Immature natural killer cell (primary cell): ENCODE results near the gene AUNIP. TPM values are rescaled to one million over a fixed set of nuclear protein-coding genes. Genes with fewer than 3 reads are reported as not detected.

Source experiments
- DNase-seq, 3 donors: peaks; one replicate each; pipeline ENCODE4 v3.0.0; 2022; ENCODE audit warnings: mixed read lengths in 1 of 3
- H3K27ac Mint-ChIP-seq, 6 donors: one replicate each; pipeline ENCODE4 v1.8.0; 2020; ENCODE audit warnings: mixed read lengths in 6 of 6, mild to moderate bottlenecking in 5 of 6, inconsistent platforms in 4 of 6, moderate library complexity in 3 of 6
- H3K27me3 Mint-ChIP-seq, 3 donors: one replicate each; pipeline ENCODE4 v1.8.0; 2020 to 2021; ENCODE audit warnings: low read depth in 3 of 3, mild to moderate bottlenecking in 3 of 3, mixed read lengths in 3 of 3, moderate library complexity in 3 of 3, inconsistent platforms in 1 of 3
- H3K36me3 Mint-ChIP-seq, 3 donors: one replicate each; pipeline ENCODE4 v1.8.0; 2020; ENCODE audit warnings: mixed read lengths in 3 of 3, inconsistent platforms in 2 of 3, mild to moderate bottlenecking in 2 of 3
- H3K4me1 Mint-ChIP-seq, 2 donors: one replicate each; pipeline ENCODE4 v1.8.0; 2020; ENCODE audit warnings: inconsistent platforms in 2 of 2, mild to moderate bottlenecking in 2 of 2, mixed read lengths in 2 of 2, moderate library complexity in 1 of 2
- H3K4me3 Mint-ChIP-seq, 5 donors: one replicate each; pipeline ENCODE4 v1.8.0; 2020; ENCODE audit warnings: mild to moderate bottlenecking in 5 of 5, mixed read lengths in 5 of 5, inconsistent platforms in 3 of 5, moderate library complexity in 3 of 5
- H3K9me3 Mint-ChIP-seq, 6 donors: one replicate each; pipeline ENCODE4 v1.8.0; 2020; ENCODE audit warnings: mild to moderate bottlenecking in 6 of 6, mixed read lengths in 6 of 6, inconsistent platforms in 4 of 6, moderate library complexity in 3 of 6
- polyA plus RNA-seq, 3 donors: library from polyadenylated mRNA; unstranded; fragments of 300-500 nt; fragmentation: Illumina TruSeq; gene quantifications; one replicate each; pipeline ENCODE4 v1.2.3, GENCODE V29; 2021

The AUNIP gene
- polyA plus RNA-seq, 3 donors from 2014 or later: 0.31 to 0.37 TPM; not detected in 1

DNA sequence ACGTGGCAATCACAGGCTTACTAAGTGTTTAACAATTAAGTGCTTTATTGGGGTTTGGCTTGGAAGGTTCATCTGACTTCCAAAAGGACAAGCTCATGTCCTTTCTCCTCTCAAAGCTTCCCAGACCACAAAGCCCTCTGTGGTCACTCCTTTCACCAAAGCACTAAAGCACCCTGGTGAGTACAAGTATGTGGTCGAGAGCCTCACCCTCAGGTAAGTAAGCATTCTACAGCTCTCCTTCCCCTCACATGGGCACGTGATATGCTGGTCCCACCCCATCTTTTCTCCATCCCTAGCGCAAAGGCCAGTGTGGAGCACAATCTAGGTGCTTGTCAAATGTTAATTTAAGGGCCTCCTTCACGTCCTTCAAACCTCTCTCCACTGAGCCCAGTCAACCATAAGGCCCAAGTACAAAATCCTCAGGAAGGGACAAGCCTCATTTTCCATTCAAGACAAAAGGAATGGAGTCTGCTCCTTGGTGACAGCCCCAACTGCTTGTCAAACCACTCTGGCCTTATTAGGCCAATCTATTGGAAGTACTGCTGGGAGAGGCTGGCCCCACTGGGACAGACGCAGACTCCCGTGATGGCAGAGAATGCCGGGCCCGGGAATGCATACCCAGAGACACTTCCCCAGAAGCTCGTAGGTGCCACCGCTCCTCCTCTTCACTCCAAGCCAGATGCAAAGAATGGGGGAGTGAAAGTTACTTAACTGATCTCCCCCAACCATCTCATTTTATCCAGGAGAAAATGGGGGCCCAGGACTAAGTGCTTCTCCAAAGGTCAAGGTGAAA, 39.2 kb upstream of the AUNIP start:
- H3K27me3 Mint-ChIP-seq: peaks cover 0 to 5% (median 0%) of the 10 kb centered on the region in 3 donors
- DNase-seq: no peak
- H3K9me3 Mint-ChIP-seq: no peaks in the 10 kb centered on the region
- H3K4me3 Mint-ChIP-seq: no peak overlapping the region
- no peak overlapping the region for H3K27ac Mint-ChIP-seq
- H3K36me3 Mint-ChIP-seq: peaks cover 0 to 8% (median 6%) of the 10 kb centered on the region in 3 donors
- H3K4me1 Mint-ChIP-seq: peaks cover 10 to 14% of the 10 kb centered on the region in 2 donors

DNA sequence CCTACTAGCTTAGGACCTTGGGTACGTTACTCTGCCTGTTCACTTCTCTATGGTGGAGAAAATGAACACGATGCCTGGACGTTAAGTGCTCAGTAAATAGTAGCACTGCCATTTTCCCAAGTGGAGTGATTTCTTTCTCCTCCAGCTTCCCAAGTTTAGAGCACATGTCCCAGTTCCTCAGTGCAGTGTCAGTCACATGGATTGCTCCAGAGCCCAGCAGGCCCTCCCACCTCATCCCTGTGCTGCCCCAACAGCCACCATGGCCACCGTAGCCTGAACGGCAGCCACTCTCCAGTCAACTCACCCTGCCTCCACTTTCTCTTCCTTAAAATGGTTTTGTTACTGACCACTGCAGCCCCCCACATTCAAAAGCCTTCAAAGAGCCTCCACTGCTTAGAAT, 38.5 kb upstream of the AUNIP start:
- Mint-ChIP-seq H3K9me3 (no peaks in the 10 kb centered on the region), H3K36me3 (peaks cover 0 to 8% (median 6%) of the 10 kb centered on the region in 3 donors), H3K27me3 (peaks cover 0 to 5% (median 0%) of the 10 kb centered on the region in 3 donors), H3K4me1 (peaks cover 10 to 14% of the 10 kb centered on the region in 2 donors), H3K27ac (no peak overlapping the region), H3K4me3 (no peak overlapping the region)
- no peak for DNase-seq

DNA sequence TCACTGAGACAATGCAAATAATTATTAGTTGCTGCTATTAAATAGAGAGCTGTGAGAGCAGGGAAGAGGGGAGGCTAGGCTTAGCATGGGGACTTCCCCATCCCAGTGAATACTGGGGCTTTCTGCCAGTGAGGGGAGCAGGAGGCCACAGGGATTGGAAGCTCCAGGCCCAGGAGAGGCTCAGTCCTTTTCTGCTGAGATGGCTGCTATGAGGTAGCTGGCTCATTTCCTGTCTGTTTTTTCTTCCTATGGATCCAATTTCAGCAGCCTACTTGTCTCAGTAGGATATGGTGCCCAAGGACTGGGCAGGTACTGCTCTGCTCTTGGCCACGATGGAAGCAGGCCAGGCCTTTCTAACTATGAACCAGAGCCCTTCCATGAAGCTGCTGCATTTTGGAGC, 37.0 kb upstream of the AUNIP start:
- H3K27ac Mint-ChIP-seq: peak overlapping the region in 1 of 6 donors; percentile 50
- H3K4me1 Mint-ChIP-seq: peaks cover 10 to 14% of the 10 kb centered on the region in 2 donors
- no peak overlapping the region for H3K4me3 Mint-ChIP-seq
- H3K27me3 Mint-ChIP-seq: peaks cover 0 to 5% (median 0%) of the 10 kb centered on the region in 3 donors
- no peaks in the 10 kb centered on the region for H3K9me3 Mint-ChIP-seq
- peaks cover 0 to 8% (median 6%) of the 10 kb centered on the region in 3 donors for H3K36me3 Mint-ChIP-seq
- DNase-seq: no peak

DNA sequence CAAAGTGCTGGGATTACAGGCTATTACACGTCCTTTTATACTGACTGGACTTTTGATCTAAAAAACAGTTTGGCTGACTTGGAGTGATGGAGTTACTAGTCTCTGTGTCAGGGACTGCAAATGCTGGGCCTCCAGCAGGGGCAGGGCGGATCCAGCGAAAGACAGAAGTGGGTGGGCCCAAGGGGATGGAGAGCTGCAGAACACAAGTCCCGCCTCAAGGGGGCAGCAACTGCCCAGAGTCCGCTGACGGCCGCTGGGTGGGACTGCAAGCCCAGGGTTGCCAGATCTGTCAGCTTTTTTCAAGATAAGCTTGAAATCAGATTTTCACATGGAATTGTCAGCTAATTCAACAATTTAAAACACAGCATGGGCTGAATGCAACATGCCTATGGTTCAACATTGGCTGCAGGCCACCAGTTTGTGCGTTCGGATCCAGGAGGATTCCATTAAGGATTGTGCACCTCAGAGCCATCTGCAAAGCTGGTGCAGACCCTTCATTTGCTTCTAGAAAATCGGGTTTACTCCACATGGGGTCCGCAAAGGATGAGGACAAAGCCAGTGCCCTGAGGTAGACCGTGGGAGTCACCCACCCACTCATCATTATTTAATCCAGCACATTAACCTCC, 36.2 kb upstream of the AUNIP start:
- peaks cover 10 to 14% of the 10 kb centered on the region in 2 donors for H3K4me1 Mint-ChIP-seq
- peak overlapping the region in 5 of 6 donors; percentile 18 to 69 (median 60) for H3K27ac Mint-ChIP-seq
- H3K36me3 Mint-ChIP-seq: peaks cover 0 to 4% (median 0%) of the 10 kb centered on the region in 3 donors
- H3K27me3 Mint-ChIP-seq: peaks cover 0 to 5% (median 0%) of the 10 kb centered on the region in 3 donors
- H3K4me3 Mint-ChIP-seq: no peak overlapping the region
- no peaks in the 10 kb centered on the region for H3K9me3 Mint-ChIP-seq
- peak; percentile 91 to 94 (median 91) for DNase-seq

- Mint-ChIP-seq H3K27me3 (peaks cover 0 to 3% (median 0%) of the 10 kb centered on the region in 3 donors), H3K4me3 (no peak overlapping the region), H3K9me3 (no peaks in the 10 kb centered on the region), H3K36me3 (no peaks in the 10 kb centered on the region), H3K27ac (no peak overlapping the region), H3K4me1 (peaks cover 10 to 14% of the 10 kb centered on the region in 2 donors)
- DNase-seq: no peak
These were observed 33.9 kb upstream of the AUNIP start for GRCh38 chr1:25893116-25893515.

DNA sequence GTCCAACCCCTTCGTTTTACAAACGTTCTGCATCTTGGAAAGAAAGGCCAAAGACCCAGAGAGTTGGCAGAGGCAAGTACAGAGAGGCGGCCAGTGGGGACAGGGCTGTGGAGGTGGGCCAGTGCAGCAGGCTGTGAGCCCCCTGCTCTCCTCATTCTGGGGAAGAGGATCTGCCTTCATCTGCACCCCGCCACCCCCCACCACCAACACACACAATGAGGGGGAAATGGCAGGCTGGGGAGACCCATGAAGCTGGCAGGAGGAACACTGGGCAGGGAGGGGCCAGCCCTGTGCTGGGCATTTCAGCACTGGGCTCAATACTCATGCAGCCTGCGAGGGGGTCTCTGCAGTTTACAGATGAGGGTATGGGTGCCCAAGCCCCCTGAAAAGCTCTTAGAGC, 32.3 kb upstream of the AUNIP start:
- no peak for DNase-seq

GRCh38 chr1:25890239-25891034, 31.2 kb upstream of the AUNIP start:
- no peak for DNase-seq
- peaks cover 0 to 1% (median 0%) of the 10 kb centered on the region in 3 donors for H3K27me3 Mint-ChIP-seq
- no peaks in the 10 kb centered on the region for H3K9me3 Mint-ChIP-seq
- H3K4me3 Mint-ChIP-seq: no peak overlapping the region
- H3K27ac Mint-ChIP-seq: no peak overlapping the region
- H3K36me3 Mint-ChIP-seq: peaks cover 0 to 3% (median 0%) of the 10 kb centered on the region in 3 donors
- peaks cover 4 to 5% of the 10 kb centered on the region in 2 donors for H3K4me1 Mint-ChIP-seq

More for the DNA sequence above, 32.3 kb upstream of the AUNIP start:
- no peak overlapping the region for H3K27ac Mint-ChIP-seq
- no peak overlapping the region for H3K4me3 Mint-ChIP-seq
- H3K4me1 Mint-ChIP-seq: peaks cover 10 to 14% of the 10 kb centered on the region in 2 donors
- peaks cover 0 to 3% (median 0%) of the 10 kb centered on the region in 3 donors for H3K36me3 Mint-ChIP-seq
- peaks cover 0 to 1% (median 0%) of the 10 kb centered on the region in 3 donors for H3K27me3 Mint-ChIP-seq
- no peaks in the 10 kb centered on the region for H3K9me3 Mint-ChIP-seq

- peaks cover 0 to 3% (median 0%) of the 10 kb centered on the region in 3 donors for H3K36me3 Mint-ChIP-seq
- no peak overlapping the region for H3K27ac Mint-ChIP-seq
- H3K4me3 Mint-ChIP-seq: no peak overlapping the region
- H3K27me3 Mint-ChIP-seq: peaks cover 0 to 1% (median 0%) of the 10 kb centered on the region in 3 donors
- no peaks in the 10 kb centered on the region for H3K4me1 Mint-ChIP-seq
- no peak for DNase-seq
- H3K9me3 Mint-ChIP-seq: no peaks in the 10 kb centered on the region
These were observed 30.2 kb upstream of the AUNIP start for GRCh38 chr1:25889470-25889869.

DNA sequence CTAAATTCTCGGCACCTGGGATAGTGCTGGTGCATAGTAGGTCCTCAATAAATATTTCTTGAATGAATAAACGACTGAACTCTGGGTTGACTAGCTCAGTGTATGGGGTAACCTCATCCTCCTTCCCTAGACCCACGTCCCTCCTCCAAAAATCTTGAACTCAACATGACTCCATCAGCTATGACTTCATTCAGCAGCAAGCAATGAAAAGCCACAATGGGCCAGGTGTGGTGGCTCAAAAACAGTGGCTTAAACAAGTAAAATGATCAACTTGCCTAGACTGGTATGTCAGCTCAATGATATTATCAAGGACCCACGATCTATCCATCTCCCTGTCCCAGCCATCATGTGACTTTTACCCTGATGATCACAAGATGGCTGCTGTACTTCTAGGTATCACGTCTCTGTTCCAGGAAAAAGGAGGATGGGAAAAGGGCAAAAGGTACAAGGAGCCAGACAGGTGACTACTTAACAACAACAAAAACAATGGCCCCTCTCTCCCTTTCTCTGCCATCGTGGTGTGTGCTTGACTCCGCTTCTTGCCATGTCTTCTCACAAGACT, 29.2 kb upstream of the AUNIP start:
- Mint-ChIP-seq H3K4me1 (no peaks in the 10 kb centered on the region), H3K36me3 (peaks cover 0 to 3% (median 0%) of the 10 kb centered on the region in 3 donors), H3K27me3 (peaks cover 0 to 1% (median 0%) of the 10 kb centered on the region in 3 donors), H3K27ac (no peak overlapping the region), H3K9me3 (no peaks in the 10 kb centered on the region), H3K4me3 (no peak overlapping the region)
- DNase-seq: no peak

DNA sequence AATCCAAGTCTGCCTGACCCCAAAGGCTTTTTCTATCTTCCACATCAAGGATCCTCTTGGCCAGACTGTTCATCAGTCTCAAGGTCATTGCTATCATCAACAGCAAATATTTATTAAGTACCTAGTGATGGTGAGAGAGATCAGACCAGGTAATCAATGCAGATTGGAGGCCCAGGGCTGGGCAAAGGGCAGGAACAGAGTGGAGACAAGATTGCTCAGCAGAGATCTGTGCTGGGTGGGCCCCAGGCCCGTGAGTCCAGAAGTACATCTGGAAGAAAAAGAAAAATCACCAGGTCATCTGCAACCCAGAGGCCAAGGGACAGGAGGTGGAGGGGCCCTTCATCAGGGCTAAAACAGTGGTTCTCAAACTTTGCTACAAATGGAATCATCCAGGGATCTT, 26.3 kb upstream of the AUNIP start:
- H3K27ac Mint-ChIP-seq: no peak overlapping the region
- no peak overlapping the region for H3K4me3 Mint-ChIP-seq

GRCh38 chr1:25881266-25881665, 22.0 kb upstream of the AUNIP start:
- Mint-ChIP-seq H3K4me1 (peaks cover under 1 to 2% of the 10 kb centered on the region in 2 donors), H3K9me3 (no peaks in the 10 kb centered on the region), H3K27me3 (peaks cover 0 to 1% (median 0%) of the 10 kb centered on the region in 3 donors), H3K36me3 (no peaks in the 10 kb centered on the region), H3K27ac (no peak overlapping the region), H3K4me3 (no peak overlapping the region)
- no peak for DNase-seq

More for the DNA sequence above, 26.3 kb upstream of the AUNIP start:
- no peak for DNase-seq
- Mint-ChIP-seq H3K36me3 (peaks cover 0 to 3% (median 0%) of the 10 kb centered on the region in 3 donors), H3K4me1 (no peaks in the 10 kb centered on the region), H3K9me3 (no peaks in the 10 kb centered on the region), H3K27me3 (peaks cover 0 to 1% (median 0%) of the 10 kb centered on the region in 3 donors)

DNA sequence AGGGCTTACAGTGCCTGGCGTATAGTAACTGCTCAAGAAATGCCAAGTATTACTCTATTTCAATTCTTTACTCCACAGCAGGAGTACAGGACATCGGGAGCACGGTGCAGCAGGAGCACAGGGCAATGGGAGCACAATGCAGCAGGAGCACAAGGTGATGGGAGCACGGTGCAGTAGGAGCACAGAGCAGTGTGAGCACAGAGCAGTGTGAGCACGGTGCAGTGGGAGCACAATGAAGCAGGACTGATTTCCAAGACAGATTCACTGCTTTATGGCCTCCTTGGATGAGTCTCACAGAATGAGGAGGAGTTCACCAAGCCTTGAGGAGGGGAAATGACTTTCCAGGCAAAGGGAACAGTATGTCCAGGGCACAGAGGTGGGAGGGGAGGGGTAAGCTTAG, 21.3 kb upstream of the AUNIP start:
- Mint-ChIP-seq H3K36me3 (no peaks in the 10 kb centered on the region), H3K4me3 (no peak overlapping the region), H3K4me1 (peaks cover 4 to 5% of the 10 kb centered on the region in 2 donors), H3K27ac (no peak overlapping the region), H3K9me3 (no peaks in the 10 kb centered on the region), H3K27me3 (peaks cover 0 to 1% (median 0%) of the 10 kb centered on the region in 3 donors)
- DNase-seq: no peak

- no peaks in the 10 kb centered on the region for H3K36me3 Mint-ChIP-seq
- no peak for DNase-seq
- peak overlapping the region in 1 of 6 donors; percentile 31 for H3K27ac Mint-ChIP-seq
- peaks cover 4 to 9% of the 10 kb centered on the region in 2 donors for H3K4me1 Mint-ChIP-seq
- peaks cover 0 to 4% (median 0%) of the 10 kb centered on the region in 3 donors for H3K27me3 Mint-ChIP-seq
- no peaks in the 10 kb centered on the region for H3K9me3 Mint-ChIP-seq
- no peak overlapping the region for H3K4me3 Mint-ChIP-seq
These were observed 20.4 kb upstream of the AUNIP start for GRCh38 chr1:25879675-25880074.
